Measurements from ENCODE around the gene CTNND1.

Gene CTNND1

GRCh38 chr11:57763568-57763967 lies 2.0 kb downstream of the CTNND1 start:
- DNase-seq (ENCODE audit: low read depth, low spot score), result no peak

GRCh38 chr11:57764021-57764420 lies 2.4 kb downstream of the CTNND1 start:
- no peak for DNase-seq (ENCODE audit: low read depth, low spot score)

GRCh38 chr11:57764566-57764965 lies 3.0 kb downstream of the CTNND1 start:
- no peak for DNase-seq (ENCODE audit: low read depth, low spot score)

- no peak for DNase-seq (ENCODE audit: low read depth, low spot score)
Measured at GRCh38 chr11:57764972-57765371, 3.4 kb downstream of the CTNND1 start.

DNA sequence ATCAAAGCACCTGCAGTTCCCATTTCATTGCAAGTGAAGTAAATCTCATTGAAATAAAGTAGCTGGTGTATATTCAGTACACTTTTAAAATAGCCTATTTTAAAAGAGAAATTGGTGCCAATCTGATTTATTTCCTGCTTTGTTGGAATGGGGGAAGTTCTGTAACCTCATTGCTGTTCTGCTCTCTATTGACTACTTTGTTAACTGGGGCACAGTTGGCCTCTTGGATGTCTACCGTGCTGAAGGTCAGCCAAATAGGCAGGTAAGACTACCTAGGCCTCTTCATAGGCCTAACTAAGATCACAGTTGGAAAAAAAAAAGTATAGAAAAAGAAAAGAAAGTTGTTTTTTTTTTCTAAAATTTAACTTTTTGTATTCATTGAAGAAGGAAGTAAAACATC lies 9.2 kb downstream of the CTNND1 start:
- DNase-seq (ENCODE audit: low read depth, low spot score), result no peak

DNA sequence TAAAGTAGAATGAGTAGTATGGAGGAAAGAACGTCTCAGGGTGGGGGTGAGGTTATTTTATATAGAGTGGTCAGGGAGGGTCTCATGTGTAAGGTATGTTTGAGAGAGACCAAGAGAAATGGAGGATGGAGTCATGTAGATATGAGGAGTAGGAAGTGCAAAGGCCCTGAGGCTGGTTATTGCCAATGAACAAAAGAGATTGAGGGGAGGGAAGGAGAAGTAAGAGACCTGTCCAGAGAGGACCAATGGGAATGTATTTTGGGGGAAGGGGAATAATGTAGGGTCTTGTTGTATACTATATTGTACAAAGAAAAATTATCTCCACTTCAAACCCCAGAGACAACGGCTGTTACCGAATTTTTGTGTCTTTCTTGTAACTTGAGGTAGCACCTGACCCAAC lies 9.8 kb downstream of the CTNND1 start:
- no peak for DNase-seq (ENCODE audit: low read depth, low spot score)

- no peak for DNase-seq (ENCODE audit: low read depth, low spot score)
Measured at GRCh38 chr11:57772562-57772961, 11.0 kb downstream of the CTNND1 start.

- no peak for DNase-seq (ENCODE audit: low read depth, low spot score)
Measured at GRCh38 chr11:57773026-57773598, 11.5 kb downstream of the CTNND1 start.

DNA sequence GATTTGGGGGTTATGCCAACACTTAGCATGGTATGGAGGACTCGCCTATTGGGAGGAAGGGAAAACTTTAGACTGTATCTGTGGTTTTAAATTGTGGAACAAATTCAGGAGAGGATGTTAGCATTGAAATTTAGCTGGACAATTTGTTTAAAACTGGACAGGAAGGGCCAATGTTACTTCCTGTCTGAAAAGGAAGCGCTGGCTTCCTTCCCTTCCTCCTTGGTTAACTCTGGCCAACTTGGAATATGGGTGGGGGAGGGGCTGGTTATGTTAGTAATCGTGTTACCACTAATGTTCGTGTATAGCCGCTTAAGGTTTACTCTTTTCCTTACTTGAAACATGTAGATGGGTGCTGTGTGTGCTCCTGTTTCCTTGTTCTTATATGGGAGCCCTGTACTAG lies 13.9 kb downstream of the CTNND1 start:
- no peak for DNase-seq (ENCODE audit: low read depth, low spot score)

DNA sequence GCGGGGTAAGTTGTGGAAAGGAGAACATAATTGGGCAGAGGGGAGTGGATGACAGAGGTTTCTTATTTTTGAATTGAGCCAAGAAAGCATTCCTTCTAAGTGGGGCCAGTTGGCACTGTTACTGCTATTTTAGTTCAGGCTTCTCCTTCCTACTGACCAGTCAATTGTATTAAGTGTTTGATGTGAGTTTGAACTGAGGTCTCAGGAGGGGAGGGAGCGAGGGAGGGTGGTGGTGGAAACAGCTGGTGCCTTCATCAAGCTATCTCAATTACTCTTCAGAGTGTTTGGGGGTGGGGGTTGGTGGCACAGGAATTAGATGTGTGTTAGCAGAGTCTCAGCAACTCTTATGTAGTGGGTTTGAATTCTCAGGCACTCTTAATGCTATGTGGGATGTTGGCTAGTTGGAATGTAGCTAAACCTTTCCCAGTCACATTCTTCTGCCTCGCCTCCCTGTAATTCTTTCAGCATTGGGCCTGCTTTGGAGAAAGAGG lies 14.5 kb downstream of the CTNND1 start:
- no peak for DNase-seq (ENCODE audit: low read depth, low spot score)

- no peak for DNase-seq (ENCODE audit: low read depth, low spot score)
Measured at GRCh38 chr11:57776577-57777210, 15.1 kb downstream of the CTNND1 start.

GRCh38 chr11:57777969-57778317 lies 16.3 kb downstream of the CTNND1 start:
- DNase-seq (ENCODE audit: low read depth, low spot score), result no peak

DNA sequence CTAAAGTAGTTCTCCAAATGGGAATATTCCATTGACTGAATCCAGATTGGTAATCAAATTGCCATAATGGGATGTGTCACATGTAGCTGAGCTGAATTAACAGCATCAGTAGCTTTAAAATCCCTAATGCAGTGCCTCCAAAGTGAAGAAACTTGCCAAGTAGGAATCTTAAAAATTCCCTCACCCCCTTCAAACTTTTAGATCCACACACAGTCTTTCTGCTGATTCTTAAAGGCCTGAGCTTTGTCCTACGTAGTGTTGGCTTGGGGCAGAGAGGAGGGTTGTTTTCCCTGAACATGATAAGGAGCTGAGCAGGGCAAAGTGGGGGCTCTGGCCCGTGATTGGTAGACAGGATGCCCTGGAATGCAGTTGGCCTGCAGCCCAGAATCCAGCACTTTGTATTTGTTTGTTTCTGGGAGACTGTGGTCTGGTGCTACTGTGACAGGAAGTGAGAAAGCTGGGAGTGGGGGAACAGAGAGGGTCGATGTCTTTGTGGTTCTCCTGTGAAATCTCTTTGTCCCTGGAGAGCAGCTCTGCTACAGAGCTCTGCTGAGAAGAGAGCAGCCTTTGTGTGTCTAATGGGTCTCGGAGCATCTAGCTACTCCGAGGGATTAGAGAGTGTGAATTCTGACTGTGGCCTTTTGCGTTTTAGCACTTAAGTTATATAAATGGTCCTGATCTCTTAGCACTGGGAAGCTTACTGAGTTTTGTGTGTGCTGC lies 16.9 kb downstream of the CTNND1 start:
- no peak for DNase-seq (ENCODE audit: low read depth, low spot score)

GRCh38 chr11:57779276-57779675 lies 17.7 kb downstream of the CTNND1 start:
- DNase-seq (ENCODE audit: low read depth, low spot score), result no peak

DNA sequence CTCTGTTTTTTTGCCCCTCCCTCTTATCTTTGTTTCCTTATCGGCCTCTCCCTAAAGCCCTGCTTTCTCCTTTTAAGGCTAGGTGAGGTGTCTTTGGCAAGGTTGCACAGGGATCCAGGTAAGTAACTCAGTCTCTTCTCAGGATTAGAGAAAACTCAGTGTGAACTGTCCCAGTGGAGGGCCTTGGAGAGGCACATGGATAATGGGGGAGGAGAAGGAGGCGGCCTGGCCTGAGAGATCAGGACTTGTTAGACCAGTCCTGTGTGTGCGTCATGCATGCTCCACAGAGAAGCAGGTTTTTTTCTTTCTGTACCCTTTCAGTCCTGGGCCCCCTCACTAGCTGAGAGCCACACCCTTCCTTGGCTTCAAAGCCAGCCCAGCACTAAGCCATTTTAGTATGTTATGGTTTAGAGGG lies 19.9 kb downstream of the CTNND1 start:
- no peak for DNase-seq (ENCODE audit: low read depth, low spot score)

DNA sequence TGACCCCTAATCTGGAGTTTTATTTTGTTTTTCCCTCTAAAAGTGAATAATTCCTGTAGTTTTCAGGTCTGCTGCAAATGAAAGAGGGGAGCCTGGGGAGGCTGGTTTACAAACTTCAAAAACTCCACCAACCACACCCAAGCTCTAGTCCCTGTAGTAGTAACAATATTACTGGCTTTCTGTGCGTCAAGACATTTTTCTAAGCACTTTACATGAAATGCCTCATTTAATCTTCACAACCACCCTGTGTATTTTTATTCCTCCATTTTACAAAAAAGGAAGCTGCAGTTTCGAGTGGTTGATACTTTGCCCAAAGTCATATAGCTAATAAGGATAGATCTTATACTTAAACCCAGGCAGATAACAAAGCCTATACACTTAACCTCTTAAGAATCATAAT lies 23.5 kb downstream of the CTNND1 start:
- DNase-seq (ENCODE audit: low read depth, low spot score), result no peak

DNA sequence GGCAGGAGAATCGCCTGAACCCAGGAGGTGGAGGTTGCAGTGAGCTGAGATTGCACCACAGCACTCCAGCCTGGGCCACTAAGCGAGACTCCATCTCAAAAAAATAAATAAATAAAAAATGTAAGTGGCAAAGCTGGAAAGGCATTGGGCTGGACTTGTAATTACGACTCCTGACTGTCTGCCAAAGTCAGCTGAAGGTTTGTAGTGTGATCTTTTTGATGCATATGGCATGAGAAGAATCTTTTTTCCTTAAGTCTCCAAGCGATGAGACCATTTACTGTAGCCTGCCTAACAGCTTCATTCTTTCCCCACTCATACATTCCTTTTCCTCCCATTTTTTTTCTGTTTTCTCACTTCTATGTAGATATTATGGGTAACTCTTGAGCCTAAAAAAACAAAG lies 24.8 kb downstream of the CTNND1 start:
- DNase-seq (ENCODE audit: low read depth, low spot score), result no peak

- no peak for DNase-seq (ENCODE audit: low read depth, low spot score)
Measured at GRCh38 chr11:57787006-57787604, 25.5 kb downstream of the CTNND1 start.

GRCh38 chr11:57787920-57788702 lies 26.5 kb downstream of the CTNND1 start:
- no peak for DNase-seq (ENCODE audit: low read depth, low spot score)

GRCh38 chr11:57788703-57789088 lies 27.1 kb downstream of the CTNND1 start:
- no peak for DNase-seq (ENCODE audit: low read depth, low spot score)

GRCh38 chr11:57791321-57792059 lies 29.9 kb downstream of the CTNND1 start:
- DNase-seq (ENCODE audit: low read depth, low spot score), result no peak
